Neuronal stem cell (in vitro differentiated cells): Measurements from ENCODE around the gene HNRNPU.

Source experiments
- DNase-seq: peaks from one replicate; pipeline ENCODE4 v3.0.0-alpha.2; 2013; ENCODE audit warnings: low spot score
- H2AFZ ChIP-seq: one replicate; pipeline ENCODE4 v1.6.1; 2013; ENCODE audit warnings: mild to moderate bottlenecking, low read length, inconsistent platforms
- H2AK5ac ChIP-seq: 2 replicates; pipeline ENCODE4 v1.6.1; 2013; ENCODE audit warnings: low read depth, mild to moderate bottlenecking, inconsistent platforms, low read length, moderate library complexity, mixed read lengths
- H2BK120ac ChIP-seq: 2 replicates; pipeline ENCODE4 v1.6.1; 2013; ENCODE audit warnings: low read depth, mild to moderate bottlenecking, inconsistent platforms, low read length, moderate library complexity, mixed read lengths
- H2BK12ac ChIP-seq: one replicate; pipeline ENCODE4 v1.6.1; 2013; ENCODE audit warnings: low read length, inconsistent platforms
- H2BK15ac ChIP-seq: 2 replicates; pipeline ENCODE4 v1.6.1; 2013; ENCODE audit warnings: mild to moderate bottlenecking, low read length, inconsistent platforms, mixed read lengths
- H2BK5ac ChIP-seq: one replicate; pipeline ENCODE4 v1.6.1; 2013; ENCODE audit warnings: inconsistent platforms, mild to moderate bottlenecking, low read length, moderate library complexity
- H3K14ac ChIP-seq: one replicate; pipeline ENCODE4 v1.6.1; 2013; ENCODE audit warnings: low read length, inconsistent platforms
- H3K18ac ChIP-seq: 2 replicates; pipeline ENCODE4 v1.6.1; 2013; ENCODE audit warnings: low read length, inconsistent platforms
- H3K23ac ChIP-seq: 2 replicates; pipeline ENCODE4 v1.6.1; 2013; ENCODE audit warnings: low read depth, mild to moderate bottlenecking, mixed read lengths, low read length, inconsistent platforms; ENCODE audit not compliant: poor library complexity
- H3K27ac ChIP-seq: replicated peaks from 3 replicates; pipeline ENCODE4 v1.5.1; 2013; ENCODE audit warnings: low read length, inconsistent platforms
- H3K27me3 ChIP-seq, 3 experiments: 2 replicates each; pipeline ENCODE4 v1.6.1; 2013; ENCODE audit warnings: low read length in 3 of 3, mild to moderate bottlenecking in 2 of 3, inconsistent platforms in 1 of 3, low read depth in 1 of 3, mixed read lengths in 1 of 3, moderate library complexity in 1 of 3; ENCODE audit not compliant: control insufficient read depth in 3 of 3, insufficient read depth in 3 of 3
- H3K36me3 ChIP-seq, 2 donors: replicated peaks in 1 of 2; 2 replicates each; pipeline ENCODE4 v1.6.1; 2013; ENCODE audit warnings: low read length in 2 of 2; ENCODE audit not compliant: control insufficient read depth in 2 of 2, insufficient read depth in 2 of 2
- H3K4ac ChIP-seq: 2 replicates; pipeline ENCODE4 v1.6.1; 2013; ENCODE audit warnings: inconsistent platforms, mild to moderate bottlenecking, low read length, moderate library complexity
- H3K4me1 ChIP-seq, 2 donors: 1 replicate in 1 of 2; 2 replicates in 1 of 2; pipeline ENCODE4 v1.6.1; 2013; ENCODE audit warnings: low read length in 2 of 2, low read depth in 1 of 2; ENCODE audit not compliant: control insufficient read depth in 2 of 2, insufficient read depth in 1 of 2
- H3K4me2 ChIP-seq: one replicate; pipeline ENCODE4 v1.6.1; 2013; ENCODE audit warnings: mild to moderate bottlenecking, low read length, inconsistent platforms; ENCODE audit not compliant: insufficient read depth, poor library complexity, severe bottlenecking
- H3K4me3 ChIP-seq, 2 donors: 2 replicates each; pipeline ENCODE4 v1.5.1; 2013; ENCODE audit warnings: low read length in 2 of 2, mild to moderate bottlenecking in 2 of 2, inconsistent platforms in 1 of 2, moderate library complexity in 1 of 2
- H3K79me1 ChIP-seq: one replicate; pipeline ENCODE4 v1.6.1; 2013; ENCODE audit warnings: low read depth, mild to moderate bottlenecking, inconsistent platforms, low read length, moderate library complexity
- H3K9ac ChIP-seq: one replicate; pipeline ENCODE4 v1.6.1; 2013; ENCODE audit warnings: mild to moderate bottlenecking, low read depth, low read length, inconsistent platforms; ENCODE audit not compliant: poor library complexity
- H3K9me3 ChIP-seq, 2 donors: replicated peaks in 1 of 2; 2 replicates each; pipeline versions ENCODE3 to v1.6.1; 2013; ENCODE audit warnings: low read length in 2 of 2, mild to moderate bottlenecking in 2 of 2, inconsistent platforms in 1 of 2, low read depth in 1 of 2, mixed read lengths in 1 of 2, moderate library complexity in 1 of 2; ENCODE audit not compliant: control insufficient read depth in 2 of 2, insufficient read depth in 1 of 2
- H4K8ac ChIP-seq: one replicate; pipeline ENCODE4 v1.6.1; 2013; ENCODE audit warnings: low read depth, mild to moderate bottlenecking, inconsistent platforms, low read length, moderate library complexity
- H4K91ac ChIP-seq: one replicate; pipeline ENCODE4 v1.6.1; 2013; ENCODE audit warnings: low read length, low read depth, mild to moderate bottlenecking, inconsistent platforms; ENCODE audit not compliant: poor library complexity
- WGBS, 2 donors: extraction: QIAGEN DNeasy Blood & Tissue Kit; methylation state at CpG; one replicate each; pipeline ENCODE4 v1.1.7; 2013; ENCODE audit warnings: missing lambda C conversion rate in 2 of 2, mixed read lengths in 1 of 2; ENCODE audit not compliant: insufficient read length in 2 of 2, insufficient replicate concordance in 1 of 2; ENCODE audit errors: extremely low coverage in 2 of 2; 5-methylcytosine and 5-hydroxymethylcytosine counted together

Gene HNRNPU

GRCh38 chr1:244897476-244898254, 33.3 kb upstream of the HNRNPU start:
- H3K4me3 ChIP-seq = no peak overlapping the region
- no peak overlapping the region for H2AFZ ChIP-seq
- no peak overlapping the region for H3K18ac ChIP-seq
- H3K9ac ChIP-seq = no peak overlapping the region
- no peak for DNase-seq
- H3K4me2 ChIP-seq = no peak overlapping the region
- no peaks in the 10 kb centered on the region for H3K36me3 ChIP-seq
- H2AK5ac ChIP-seq = no peak overlapping the region
- no peak overlapping the region for H3K27ac ChIP-seq
- H4K8ac ChIP-seq = no peak overlapping the region
- H3K9me3 ChIP-seq = no peaks in the 10 kb centered on the region
- H3K14ac ChIP-seq = no peak overlapping the region
- no peak overlapping the region for H2BK12ac ChIP-seq
- peaks cover 0 to 5% of the 10 kb centered on the region in 2 donors for H3K4me1 ChIP-seq
- H3K27me3 ChIP-seq = no peaks in the 10 kb centered on the region
- H2BK120ac ChIP-seq = no peak overlapping the region
- H3K23ac ChIP-seq = no peak overlapping the region
- H4K91ac ChIP-seq = no peak overlapping the region
- WGBS, 2 donors = no CpG with 5 or more reads among the region's 15 CpGs
- H3K4ac ChIP-seq = no peak overlapping the region
- H2BK15ac ChIP-seq = no peak overlapping the region
- H3K79me1 ChIP-seq = no peaks in the 10 kb centered on the region
- no peak overlapping the region for H2BK5ac ChIP-seq

- Histone ChIP-seq H3K79me1 (no peaks in the 10 kb centered on the region), H3K9me3 (no peaks in the 10 kb centered on the region), H3K27me3 (no peaks in the 10 kb centered on the region), H4K8ac (no peak overlapping the region), H2AFZ (no peak overlapping the region), H3K4me2 (no peak overlapping the region), H4K91ac (no peak overlapping the region), H2AK5ac (no peak overlapping the region), H3K9ac (no peak overlapping the region), H3K23ac (no peak overlapping the region), H3K4me3 (no peak overlapping the region), H3K27ac (no peak overlapping the region), H2BK120ac (no peak overlapping the region), H3K4me1 (peaks cover 0 to 5% of the 10 kb centered on the region in 2 donors), H2BK5ac (no peak overlapping the region), H3K18ac (no peak overlapping the region), H2BK12ac (no peak overlapping the region), H3K4ac (no peak overlapping the region), H3K36me3 (no peaks in the 10 kb centered on the region), H2BK15ac (no peak overlapping the region), H3K14ac (no peak overlapping the region)
- no peak for DNase-seq
- no CpG with 5 or more reads among the region's 3 CpGs for WGBS, 2 donors
These were observed 32.2 kb upstream of the HNRNPU start for GRCh38 chr1:244896550-244896949.

- no peak overlapping the region for H3K4me2 ChIP-seq
- no CpG with 5 or more reads among the region's 7 CpGs for WGBS, 2 donors
- H4K8ac ChIP-seq = no peak overlapping the region
- no peak overlapping the region for H2AK5ac ChIP-seq
- H3K27me3 ChIP-seq = no peaks in the 10 kb centered on the region
- no peak overlapping the region for H3K18ac ChIP-seq
- H3K9me3 ChIP-seq = no peaks in the 10 kb centered on the region
- H2BK5ac ChIP-seq = no peak overlapping the region
- no peak overlapping the region for H3K4me3 ChIP-seq
- H3K79me1 ChIP-seq = no peaks in the 10 kb centered on the region
- no peak for DNase-seq
- no peaks in the 10 kb centered on the region for H3K4me1 ChIP-seq
- H4K91ac ChIP-seq = no peak overlapping the region
- no peak overlapping the region for H2BK15ac ChIP-seq
- H3K14ac ChIP-seq = no peak overlapping the region
- H3K36me3 ChIP-seq = no peaks in the 10 kb centered on the region
- no peak overlapping the region for H2BK12ac ChIP-seq
- H3K4ac ChIP-seq = no peak overlapping the region
- no peak overlapping the region for H2AFZ ChIP-seq
- H3K9ac ChIP-seq = no peak overlapping the region
- H2BK120ac ChIP-seq = no peak overlapping the region
- no peak overlapping the region for H3K23ac ChIP-seq
- H3K27ac ChIP-seq = no peak overlapping the region
These were observed 29.5 kb upstream of the HNRNPU start for GRCh38 chr1:244893836-244894235.

- Histone ChIP-seq H2BK5ac (no peak overlapping the region), H3K4ac (no peak overlapping the region), H3K9me3 (no peaks in the 10 kb centered on the region), H3K18ac (no peak overlapping the region), H3K4me1 (no peaks in the 10 kb centered on the region), H2AFZ (no peak overlapping the region), H3K27me3 (peaks cover 0 to 4% (median 0%) of the 10 kb centered on the region in 3 experiments), H3K4me2 (no peak overlapping the region), H2BK12ac (no peak overlapping the region), H4K91ac (no peak overlapping the region), H4K8ac (no peak overlapping the region), H3K9ac (no peak overlapping the region), H3K27ac (no peak overlapping the region), H3K36me3 (no peaks in the 10 kb centered on the region), H3K14ac (no peak overlapping the region), H2BK15ac (no peak overlapping the region), H3K4me3 (no peak overlapping the region), H2AK5ac (no peak overlapping the region), H3K23ac (no peak overlapping the region), H3K79me1 (no peaks in the 10 kb centered on the region), H2BK120ac (no peak overlapping the region)
- WGBS, 2 donors = no CpG with 5 or more reads among the region's 4 CpGs
- no peak for DNase-seq
These were observed 22.9 kb upstream of the HNRNPU start for GRCh38 chr1:244887281-244887680.
